Measurements from ENCODE around the gene FBXO15. TPM values are rescaled to one million over a fixed set of nuclear protein-coding genes. Genes with fewer than 3 reads are reported as not detected.
A peak's percentile ranks its signal among the peaks of the same experiment; 100 is the strongest.

Gene FBXO15
- total RNA-seq, 2 donors from 2014 or later: 1.2 to 4.8 TPM

GRCh38 chr18:74132201-74132600 lies 15.4 kb downstream of the FBXO15 start:
- no peak overlapping the region for H3K27ac Mint-ChIP-seq
- DNase-seq (ENCODE audit: low spot score in 2 of 2): no peak

GRCh38 chr18:74131124-74131523 lies 16.5 kb downstream of the FBXO15 start:
- Mint-ChIP-seq H3K36me3 (no peaks in the 10 kb centered on the region), H3K9me3 (no peaks in the 10 kb centered on the region), H3K27ac (no peak overlapping the region)
- DNase-seq (ENCODE audit: low spot score in 2 of 2) (no peak), ATAC-seq (no peak)

More at GRCh38 chr18:74132201-74132600, 15.4 kb downstream of the FBXO15 start:
- no peaks in the 10 kb centered on the region for H3K36me3 Mint-ChIP-seq
- ATAC-seq: no peak
- no peaks in the 10 kb centered on the region for H3K9me3 Mint-ChIP-seq

- no peak overlapping the region for H3K27ac Mint-ChIP-seq
- no peaks in the 10 kb centered on the region for H3K36me3 Mint-ChIP-seq
- DNase-seq (ENCODE audit: low spot score in 2 of 2) (no peak), ATAC-seq (no peak)
- H3K9me3 Mint-ChIP-seq: no peaks in the 10 kb centered on the region
Measured at GRCh38 chr18:74128159-74128558, 19.5 kb downstream of the FBXO15 start.

- H3K36me3 Mint-ChIP-seq: no peaks in the 10 kb centered on the region
- DNase-seq (ENCODE audit: low spot score in 2 of 2) (no peak), ATAC-seq (no peak)
- H3K9me3 Mint-ChIP-seq: no peaks in the 10 kb centered on the region
- H3K27ac Mint-ChIP-seq: no peak overlapping the region
Measured at GRCh38 chr18:74126684-74127655, 20.7 kb downstream of the FBXO15 start.

- Mint-ChIP-seq H3K27ac (no peak overlapping the region), H3K36me3 (no peaks in the 10 kb centered on the region), H3K9me3 (no peaks in the 10 kb centered on the region)
- DNase-seq (ENCODE audit: low spot score in 2 of 2) (no peak), ATAC-seq (no peak)
Measured at GRCh38 chr18:74124642-74125041, 23.0 kb downstream of the FBXO15 start.

- no peaks in the 10 kb centered on the region for H3K9me3 Mint-ChIP-seq
- no peak overlapping the region for H3K27ac Mint-ChIP-seq
- ATAC-seq: no peak
Measured at GRCh38 chr18:74123200-74123599, 24.4 kb downstream of the FBXO15 start.

GRCh38 chr18:74116633-74117554 lies 30.7 kb downstream of the FBXO15 start:
- peak in 1 of 2 donors; percentile 22 for DNase-seq (ENCODE audit: low spot score in 2 of 2)
- peak in 1 of 2 donors; percentile 53 for ATAC-seq
- peaks cover 0 to 5% of the 10 kb centered on the region in 2 donors for H3K9me3 Mint-ChIP-seq
- H3K36me3 Mint-ChIP-seq: peaks cover 0 to 4% of the 10 kb centered on the region in 2 donors
- H3K27ac Mint-ChIP-seq: peak overlapping the region in 1 of 2 donors; percentile 29

More at GRCh38 chr18:74123200-74123599, 24.4 kb downstream of the FBXO15 start:
- H3K36me3 Mint-ChIP-seq: no peaks in the 10 kb centered on the region
- DNase-seq (ENCODE audit: low spot score in 2 of 2): no peak

- H3K36me3 Mint-ChIP-seq: peaks cover 0 to 10% of the 10 kb centered on the region in 2 donors
- H3K27ac Mint-ChIP-seq: no peak overlapping the region
- DNase-seq (ENCODE audit: low spot score in 2 of 2): no peak
- ATAC-seq: no peak
- H3K9me3 Mint-ChIP-seq: peaks cover 0 to 5% of the 10 kb centered on the region in 2 donors
Measured at GRCh38 chr18:74115046-74115445, 32.6 kb downstream of the FBXO15 start.

- DNase-seq (ENCODE audit: low spot score in 2 of 2): no peak
- Mint-ChIP-seq H3K36me3 (peaks cover 3 to 13% of the 10 kb centered on the region in 2 donors), H3K27ac (no peak overlapping the region), H3K9me3 (peaks cover under 1 to 5% of the 10 kb centered on the region in 2 donors)
- ATAC-seq: no peak
Measured at GRCh38 chr18:74114116-74114515, 33.5 kb downstream of the FBXO15 start.

- Mint-ChIP-seq H3K36me3 (peaks cover 7 to 17% of the 10 kb centered on the region in 2 donors), H3K27ac (no peak overlapping the region), H3K9me3 (peaks cover 4 to 9% of the 10 kb centered on the region in 2 donors)
- no peak for DNase-seq (ENCODE audit: low spot score in 2 of 2)
- ATAC-seq: no peak
Measured at GRCh38 chr18:74113711-74114110, 33.9 kb downstream of the FBXO15 start.

- no peak for ATAC-seq
- H3K27ac Mint-ChIP-seq: no peak overlapping the region
- DNase-seq (ENCODE audit: low spot score in 2 of 2): no peak
- peaks cover 18 to 29% of the 10 kb centered on the region in 2 donors for H3K36me3 Mint-ChIP-seq
- H3K9me3 Mint-ChIP-seq: peaks cover 12 to 19% of the 10 kb centered on the region in 2 donors
Measured at GRCh38 chr18:74110976-74111375, 36.7 kb downstream of the FBXO15 start.

GRCh38 chr18:74110149-74110548 lies 37.5 kb downstream of the FBXO15 start:
- Mint-ChIP-seq H3K27ac (no peak overlapping the region), H3K36me3 (peaks cover 18 to 29% of the 10 kb centered on the region in 2 donors), H3K9me3 (peaks cover 12 to 19% of the 10 kb centered on the region in 2 donors)
- ATAC-seq: no peak
- DNase-seq (ENCODE audit: low spot score in 2 of 2): no peak

GRCh38 chr18:74108460-74108859 lies 39.2 kb downstream of the FBXO15 start:
- no peak for ATAC-seq
- Mint-ChIP-seq H3K9me3 (peaks cover 15 to 21% of the 10 kb centered on the region in 2 donors), H3K27ac (no peak overlapping the region), H3K36me3 (peaks cover 18 to 29% of the 10 kb centered on the region in 2 donors)
- DNase-seq (ENCODE audit: low spot score in 2 of 2): no peak

- H3K27ac Mint-ChIP-seq: no peak overlapping the region
- peaks cover 16 to 18% of the 10 kb centered on the region in 2 donors for H3K9me3 Mint-ChIP-seq
- no peak for ATAC-seq
- no peak for DNase-seq (ENCODE audit: low spot score in 2 of 2)
- peaks cover 6 to 42% of the 10 kb centered on the region in 2 donors for H3K36me3 Mint-ChIP-seq
Measured at GRCh38 chr18:74097803-74098202, 49.8 kb downstream of the FBXO15 start.

- no peak for ATAC-seq
- no peak overlapping the region for H3K27ac Mint-ChIP-seq
- peaks cover 6 to 26% of the 10 kb centered on the region in 2 donors for H3K36me3 Mint-ChIP-seq
- DNase-seq (ENCODE audit: low spot score in 2 of 2): no peak
- peaks cover 17 to 23% of the 10 kb centered on the region in 2 donors for H3K9me3 Mint-ChIP-seq
Measured at GRCh38 chr18:74092922-74093321, 54.7 kb downstream of the FBXO15 start.

GRCh38 chr18:74084184-74084855 lies 63.3 kb downstream of the FBXO15 start:
- DNase-seq (ENCODE audit: low spot score in 2 of 2): no peak
- no peak overlapping the region for H3K27ac Mint-ChIP-seq

More at GRCh38 chr18:74084184-74084855, 63.3 kb downstream of the FBXO15 start:
- Mint-ChIP-seq H3K36me3 (no peaks in the 10 kb centered on the region), H3K9me3 (peaks cover 0 to 4% of the 10 kb centered on the region in 2 donors)
- no peak for ATAC-seq
